Astrocyte of the spinal cord (primary cell): ENCODE data around the gene EMC10.

Experiments used
- DNase-seq: peaks from one replicate; pipeline ENCODE4 v3.0.0; 2011; ENCODE audit warnings: low read depth, low spot score
- H3K4me3 ChIP-seq: 2 replicates; pipeline ENCODE4 v1.5.1; 2011; ENCODE audit warnings: low read depth, mild to moderate bottlenecking, low read length, moderate library complexity
- in situ Hi-C: cut with HindIII; loops from 2 replicates; pipeline ENCODE4 v1.10.0; 2017; ENCODE audit warnings: low sequenced_read_pairs
- TF ChIP-seq, protein P1 (sequence below): IDR thresholded peaks from 2 replicates; pipeline ENCODE4 v1.5.1; 2012; ENCODE audit warnings: low read depth, mild to moderate bottlenecking, low read length, inconsistent platforms

Gene EMC10

DNA sequence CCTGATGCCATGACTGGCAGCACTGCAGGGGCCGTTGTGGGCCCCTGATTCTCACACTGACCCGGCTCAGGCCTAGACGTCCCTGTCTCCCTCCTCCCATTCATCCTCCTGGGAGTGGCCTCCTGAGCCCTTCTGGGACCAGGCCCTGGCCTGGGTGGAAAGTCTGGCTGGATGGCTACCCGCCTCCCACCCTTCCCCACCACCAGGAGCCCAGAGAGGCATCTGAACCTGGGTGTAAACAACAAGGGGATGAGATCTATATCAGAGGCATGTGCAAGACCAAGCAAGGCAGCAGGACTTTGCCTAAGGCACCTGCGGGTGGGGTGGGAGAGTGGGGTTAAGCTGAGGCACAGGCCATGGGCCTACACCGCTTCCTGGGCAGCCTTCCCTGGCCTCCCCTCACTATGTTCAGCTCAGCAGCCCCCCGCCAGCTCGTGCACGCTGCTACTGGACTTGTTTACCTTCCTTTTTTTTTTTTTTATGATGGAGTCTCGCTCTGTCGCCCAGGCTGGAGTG lies 59.4 kb downstream of the EMC10 start:
- in situ Hi-C loops = no loop called here
- TF ChIP-seq, protein P1, sequence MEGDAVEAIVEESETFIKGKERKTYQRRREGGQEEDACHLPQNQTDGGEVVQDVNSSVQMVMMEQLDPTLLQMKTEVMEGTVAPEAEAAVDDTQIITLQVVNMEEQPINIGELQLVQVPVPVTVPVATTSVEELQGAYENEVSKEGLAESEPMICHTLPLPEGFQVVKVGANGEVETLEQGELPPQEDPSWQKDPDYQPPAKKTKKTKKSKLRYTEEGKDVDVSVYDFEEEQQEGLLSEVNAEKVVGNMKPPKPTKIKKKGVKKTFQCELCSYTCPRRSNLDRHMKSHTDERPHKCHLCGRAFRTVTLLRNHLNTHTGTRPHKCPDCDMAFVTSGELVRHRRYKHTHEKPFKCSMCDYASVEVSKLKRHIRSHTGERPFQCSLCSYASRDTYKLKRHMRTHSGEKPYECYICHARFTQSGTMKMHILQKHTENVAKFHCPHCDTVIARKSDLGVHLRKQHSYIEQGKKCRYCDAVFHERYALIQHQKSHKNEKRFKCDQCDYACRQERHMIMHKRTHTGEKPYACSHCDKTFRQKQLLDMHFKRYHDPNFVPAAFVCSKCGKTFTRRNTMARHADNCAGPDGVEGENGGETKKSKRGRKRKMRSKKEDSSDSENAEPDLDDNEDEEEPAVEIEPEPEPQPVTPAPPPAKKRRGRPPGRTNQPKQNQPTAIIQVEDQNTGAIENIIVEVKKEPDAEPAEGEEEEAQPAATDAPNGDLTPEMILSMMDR = no peak
- no peak overlapping the region for H3K4me3 ChIP-seq

DNA sequence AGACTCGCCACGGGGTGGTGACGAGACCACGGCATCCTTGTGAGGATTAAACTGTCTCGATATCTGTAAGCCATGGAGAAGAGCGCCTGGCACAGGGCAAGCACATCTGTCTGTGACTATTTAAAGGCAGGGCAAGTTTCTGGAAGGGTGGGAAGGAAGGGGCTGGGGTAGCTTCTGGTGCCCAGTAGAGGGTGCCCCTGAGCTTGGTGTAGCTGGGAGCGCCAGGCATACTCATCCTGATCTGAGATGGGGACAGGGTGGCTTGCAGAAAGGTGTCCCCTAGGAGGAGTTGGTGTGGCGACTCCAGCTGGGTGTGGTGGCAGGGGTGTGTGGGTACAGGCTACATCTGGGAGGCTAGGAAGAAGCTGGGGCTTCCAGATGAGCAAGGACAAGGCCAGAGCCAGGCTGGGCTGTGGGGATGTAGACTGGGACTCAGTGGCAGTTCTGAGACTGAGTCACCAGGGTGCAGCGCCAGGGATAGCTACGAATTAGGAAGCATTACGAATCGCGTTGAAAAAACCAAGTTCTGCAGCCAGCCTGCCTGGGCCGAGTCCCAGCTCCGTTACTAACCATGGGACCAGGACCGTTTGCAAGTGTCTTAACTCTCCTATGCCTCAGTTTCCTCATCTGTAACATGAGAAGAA lies 60.5 kb downstream of the EMC10 start:
- TF ChIP-seq, protein P1 = no peak
- in situ Hi-C loops = no loop called here
- no peak overlapping the region for H3K4me3 ChIP-seq
- DNase-seq = no peak

More for the DNA sequence above, 59.4 kb downstream of the EMC10 start:
- no peak for DNase-seq

DNA sequence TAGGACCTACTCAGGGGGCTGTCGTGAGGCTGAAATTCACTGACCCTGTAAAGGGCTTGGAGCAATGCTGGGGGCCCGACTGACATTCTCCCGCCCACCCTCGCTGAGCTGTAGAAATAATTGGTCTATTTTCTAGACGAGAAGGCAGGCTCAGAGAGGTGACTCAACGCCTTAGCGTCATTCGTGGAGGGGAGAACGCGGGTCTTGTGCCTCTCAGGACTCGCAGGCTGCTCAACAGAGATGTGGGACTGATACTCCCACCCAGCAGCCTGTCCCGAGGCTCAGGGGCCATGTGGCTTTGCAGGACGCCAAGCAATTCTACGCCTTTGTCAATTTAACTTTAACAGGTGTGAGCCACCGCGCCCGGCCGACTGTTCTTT lies 61.0 kb downstream of the EMC10 start:
- TF ChIP-seq, protein P1 = no peak
- no peak overlapping the region for H3K4me3 ChIP-seq
- in situ Hi-C loops = no loop called here
- no peak for DNase-seq

DNA sequence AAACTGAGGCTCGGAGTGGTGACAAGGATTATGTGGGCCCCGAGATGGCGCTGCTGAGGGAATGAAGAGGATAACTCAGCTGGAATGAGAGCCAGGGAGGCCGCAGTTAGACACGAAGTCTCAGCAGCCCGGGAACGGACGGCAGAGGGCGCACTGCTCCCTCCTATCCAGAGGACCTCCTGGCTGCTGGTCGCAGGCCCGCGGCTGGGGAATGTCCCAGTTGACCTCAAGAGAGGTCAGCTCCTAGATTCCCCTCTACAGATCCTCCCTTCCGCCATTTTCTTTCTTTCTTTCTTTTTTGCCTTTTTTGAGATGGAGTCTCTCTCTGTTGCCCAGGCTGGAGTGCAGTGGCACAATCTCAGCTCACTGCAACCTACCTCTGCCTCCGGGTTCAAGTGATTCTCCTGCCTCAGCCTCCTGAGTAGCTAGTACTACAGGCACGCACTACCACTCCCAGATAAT lies 61.5 kb downstream of the EMC10 start:
- no peak overlapping the region for H3K4me3 ChIP-seq
- TF ChIP-seq, protein P1 = peak; percentile 75
- in situ Hi-C loops = no loop called here
- peak; percentile 41 for DNase-seq
